ENCODE measurements around the gene MAF.

Gene MAF

GRCh38 chr16:79582789-79583188 is 17.7 kb downstream of the MAF start:
- no peak overlapping the region for H3K4me3 ChIP-seq (ENCODE audit: low read depth, low read length)
- no peaks in the 10 kb centered on the region for H3K36me3 ChIP-seq (ENCODE audit: control insufficient read depth, insufficient read depth, low read length)
- H3K4me1 ChIP-seq (ENCODE audit: control insufficient read depth, insufficient read depth, low read length), result peaks cover 9% of the 10 kb centered on the region
- H3K27me3 ChIP-seq (ENCODE audit: control insufficient read depth, insufficient read depth, low read length), result no peaks in the 10 kb centered on the region
- H3K9ac ChIP-seq (ENCODE audit: low read depth, low read length), result no peak overlapping the region
- no peaks in the 10 kb centered on the region for H3K9me3 ChIP-seq (ENCODE audit: control insufficient read depth, insufficient read depth, low read length)

- Histone ChIP-seq H3K27me3 (ENCODE audit: control insufficient read depth, insufficient read depth, low read length) (no peaks in the 10 kb centered on the region), H3K36me3 (ENCODE audit: control insufficient read depth, insufficient read depth, low read length) (no peaks in the 10 kb centered on the region), H3K9me3 (ENCODE audit: control insufficient read depth, insufficient read depth, low read length) (no peaks in the 10 kb centered on the region), H3K4me1 (ENCODE audit: control insufficient read depth, insufficient read depth, low read length) (peaks cover 9% of the 10 kb centered on the region), H3K4me3 (ENCODE audit: low read depth, low read length) (no peak overlapping the region), H3K9ac (ENCODE audit: low read depth, low read length) (no peak overlapping the region)
These were observed 19.9 kb downstream of the MAF start for GRCh38 chr16:79580453-79581191.

- H3K27me3 ChIP-seq (ENCODE audit: control insufficient read depth, insufficient read depth, low read length), result peaks cover 2% of the 10 kb centered on the region
- no peak overlapping the region for H3K4me3 ChIP-seq (ENCODE audit: low read depth, low read length)
- peaks cover 19% of the 10 kb centered on the region for H3K4me1 ChIP-seq (ENCODE audit: control insufficient read depth, insufficient read depth, low read length)
- H3K9ac ChIP-seq (ENCODE audit: low read depth, low read length), result no peak overlapping the region
- no peaks in the 10 kb centered on the region for H3K9me3 ChIP-seq (ENCODE audit: control insufficient read depth, insufficient read depth, low read length)
- H3K36me3 ChIP-seq (ENCODE audit: control insufficient read depth, insufficient read depth, low read length), result no peaks in the 10 kb centered on the region
These were observed 23.9 kb downstream of the MAF start for GRCh38 chr16:79576602-79577001.

GRCh38 chr16:79573884-79574283 is 26.7 kb downstream of the MAF start:
- Histone ChIP-seq H3K9ac (ENCODE audit: low read depth, low read length) (no peak overlapping the region), H3K9me3 (ENCODE audit: control insufficient read depth, insufficient read depth, low read length) (no peaks in the 10 kb centered on the region), H3K27me3 (ENCODE audit: control insufficient read depth, insufficient read depth, low read length) (peaks cover 2% of the 10 kb centered on the region), H3K4me1 (ENCODE audit: control insufficient read depth, insufficient read depth, low read length) (peaks cover 20% of the 10 kb centered on the region), H3K36me3 (ENCODE audit: control insufficient read depth, insufficient read depth, low read length) (no peaks in the 10 kb centered on the region), H3K4me3 (ENCODE audit: low read depth, low read length) (no peak overlapping the region)

- Histone ChIP-seq H3K4me3 (ENCODE audit: low read depth, low read length) (no peak overlapping the region), H3K9me3 (ENCODE audit: control insufficient read depth, insufficient read depth, low read length) (no peaks in the 10 kb centered on the region), H3K36me3 (ENCODE audit: control insufficient read depth, insufficient read depth, low read length) (no peaks in the 10 kb centered on the region), H3K27me3 (ENCODE audit: control insufficient read depth, insufficient read depth, low read length) (peaks cover 2% of the 10 kb centered on the region), H3K9ac (ENCODE audit: low read depth, low read length) (no peak overlapping the region), H3K4me1 (ENCODE audit: control insufficient read depth, insufficient read depth, low read length) (peaks cover 16% of the 10 kb centered on the region)
These were observed 27.5 kb downstream of the MAF start for GRCh38 chr16:79573071-79573470.

GRCh38 chr16:79571903-79572535 is 28.5 kb downstream of the MAF start:
- no peak overlapping the region for H3K4me3 ChIP-seq (ENCODE audit: low read depth, low read length)
- peaks cover 16% of the 10 kb centered on the region for H3K4me1 ChIP-seq (ENCODE audit: control insufficient read depth, insufficient read depth, low read length)
- no peaks in the 10 kb centered on the region for H3K36me3 ChIP-seq (ENCODE audit: control insufficient read depth, insufficient read depth, low read length)
- H3K27me3 ChIP-seq (ENCODE audit: control insufficient read depth, insufficient read depth, low read length), result peaks cover 2% of the 10 kb centered on the region
- no peak overlapping the region for H3K9ac ChIP-seq (ENCODE audit: low read depth, low read length)
- no peaks in the 10 kb centered on the region for H3K9me3 ChIP-seq (ENCODE audit: control insufficient read depth, insufficient read depth, low read length)

GRCh38 chr16:79571065-79571902 is 29.3 kb downstream of the MAF start:
- peaks cover 16% of the 10 kb centered on the region for H3K4me1 ChIP-seq (ENCODE audit: control insufficient read depth, insufficient read depth, low read length)
- H3K4me3 ChIP-seq (ENCODE audit: low read depth, low read length), result no peak overlapping the region
- H3K9ac ChIP-seq (ENCODE audit: low read depth, low read length), result no peak overlapping the region
- H3K36me3 ChIP-seq (ENCODE audit: control insufficient read depth, insufficient read depth, low read length), result no peaks in the 10 kb centered on the region
- peaks cover 2% of the 10 kb centered on the region for H3K27me3 ChIP-seq (ENCODE audit: control insufficient read depth, insufficient read depth, low read length)
- no peaks in the 10 kb centered on the region for H3K9me3 ChIP-seq (ENCODE audit: control insufficient read depth, insufficient read depth, low read length)

- Histone ChIP-seq H3K9ac (ENCODE audit: low read depth, low read length) (no peak overlapping the region), H3K9me3 (ENCODE audit: control insufficient read depth, insufficient read depth, low read length) (no peaks in the 10 kb centered on the region), H3K27me3 (ENCODE audit: control insufficient read depth, insufficient read depth, low read length) (no peaks in the 10 kb centered on the region), H3K4me1 (ENCODE audit: control insufficient read depth, insufficient read depth, low read length) (peaks cover 8% of the 10 kb centered on the region), H3K36me3 (ENCODE audit: control insufficient read depth, insufficient read depth, low read length) (no peaks in the 10 kb centered on the region), H3K4me3 (ENCODE audit: low read depth, low read length) (no peak overlapping the region)
These were observed 35.8 kb downstream of the MAF start for GRCh38 chr16:79564671-79565107.

GRCh38 chr16:79563921-79564320 is 36.6 kb downstream of the MAF start:
- Histone ChIP-seq H3K36me3 (ENCODE audit: control insufficient read depth, insufficient read depth, low read length) (no peaks in the 10 kb centered on the region), H3K9me3 (ENCODE audit: control insufficient read depth, insufficient read depth, low read length) (no peaks in the 10 kb centered on the region), H3K9ac (ENCODE audit: low read depth, low read length) (no peak overlapping the region), H3K4me1 (ENCODE audit: control insufficient read depth, insufficient read depth, low read length) (peaks cover 4% of the 10 kb centered on the region), H3K4me3 (ENCODE audit: low read depth, low read length) (no peak overlapping the region), H3K27me3 (ENCODE audit: control insufficient read depth, insufficient read depth, low read length) (no peaks in the 10 kb centered on the region)

GRCh38 chr16:79562166-79562823 is 38.2 kb downstream of the MAF start:
- Histone ChIP-seq H3K27me3 (ENCODE audit: control insufficient read depth, insufficient read depth, low read length) (no peaks in the 10 kb centered on the region), H3K9me3 (ENCODE audit: control insufficient read depth, insufficient read depth, low read length) (no peaks in the 10 kb centered on the region), H3K9ac (ENCODE audit: low read depth, low read length) (no peak overlapping the region), H3K4me3 (ENCODE audit: low read depth, low read length) (no peak overlapping the region), H3K4me1 (ENCODE audit: control insufficient read depth, insufficient read depth, low read length) (peaks cover 4% of the 10 kb centered on the region), H3K36me3 (ENCODE audit: control insufficient read depth, insufficient read depth, low read length) (no peaks in the 10 kb centered on the region)

GRCh38 chr16:79561729-79562128 is 38.8 kb downstream of the MAF start:
- peaks cover 4% of the 10 kb centered on the region for H3K4me1 ChIP-seq (ENCODE audit: control insufficient read depth, insufficient read depth, low read length)
- no peak overlapping the region for H3K4me3 ChIP-seq (ENCODE audit: low read depth, low read length)
- no peaks in the 10 kb centered on the region for H3K27me3 ChIP-seq (ENCODE audit: control insufficient read depth, insufficient read depth, low read length)
- H3K36me3 ChIP-seq (ENCODE audit: control insufficient read depth, insufficient read depth, low read length), result no peaks in the 10 kb centered on the region
- no peaks in the 10 kb centered on the region for H3K9me3 ChIP-seq (ENCODE audit: control insufficient read depth, insufficient read depth, low read length)
- H3K9ac ChIP-seq (ENCODE audit: low read depth, low read length), result no peak overlapping the region

Measured in iPS-15b (cell line).